Activated CD4-positive, alpha-beta T cell treated with anti-CD3 and anti-CD28 coated beads, Interleukin-2, Interleukin-6, amounts not matched to agents 100 ng/mL and 50 ng/mL, durations not matched to agents 16 hours and 8 hours (primary cell): Measurements from ENCODE around the gene SBF1.
"Not testable (repeated sequence)": the region's sequence is repeated elsewhere in the genome, so short reads cannot be mapped to it uniquely, and the experiment has no call there.

ENCODE experiments used
- DNase-seq: peaks from one replicate; pipeline ENCODE4 v3.0.0-alpha.2; 2020

The SBF1 gene

DNA sequence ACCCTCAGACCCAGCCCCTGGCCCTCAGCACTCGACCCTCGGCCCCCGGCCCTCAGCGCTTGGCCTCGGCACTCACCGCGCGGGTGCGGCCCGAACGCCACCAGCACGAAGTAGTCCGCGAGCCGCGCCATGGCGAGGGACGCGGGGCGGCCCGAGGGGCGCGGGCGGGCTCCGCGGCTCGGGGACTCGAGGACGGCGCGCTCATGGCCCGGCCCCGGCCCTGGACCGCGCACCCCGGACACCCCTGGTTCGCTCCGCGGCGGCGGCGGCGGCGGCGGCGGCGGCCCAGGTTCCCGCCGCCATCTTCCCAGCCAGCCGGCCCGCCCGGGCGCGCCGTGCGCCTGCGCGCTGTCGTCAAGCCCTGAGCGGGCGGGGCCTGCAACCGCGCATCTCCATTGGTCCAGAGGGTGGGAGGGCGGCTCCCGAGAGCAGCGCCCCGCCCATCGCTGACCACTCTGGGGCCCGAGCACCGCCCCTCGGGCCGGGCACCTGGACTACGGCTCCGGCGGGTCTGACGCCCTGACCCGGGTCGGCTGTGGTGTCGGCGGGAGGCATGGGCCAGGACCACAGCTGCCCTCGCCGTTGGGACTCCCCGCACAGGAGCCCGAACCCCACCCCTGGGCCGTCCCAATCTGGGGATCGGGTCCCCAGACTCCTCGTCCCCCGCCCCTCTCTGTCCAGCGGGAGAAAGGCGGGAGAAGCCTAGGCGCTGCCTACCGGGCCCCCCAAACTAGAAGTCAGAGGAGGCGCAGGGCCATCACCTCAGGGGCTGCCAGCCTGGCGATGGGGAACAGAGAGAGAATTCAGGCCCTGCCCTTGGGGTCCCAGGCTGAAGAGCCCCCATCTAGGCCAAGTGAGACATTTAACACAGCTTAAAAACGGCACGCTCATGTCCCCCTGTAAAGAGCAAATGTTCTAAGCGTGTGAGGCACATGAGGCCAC lies at the start of gene SBF1:
SBF1 (minus strand) TSS at position 326 of the 942 bp plus-strand sequence; CDS start at position 131, 195 bp downstream.
- DNase-seq = peak; percentile 95

GRCh38 chr22:50523806-50524675 lies 49.2 kb upstream of the SBF1 start:
- no peak for DNase-seq

- DNase-seq = no peak
Observed at GRCh38 chr22:50523458-50523805, 48.6 kb upstream of the SBF1 start.

- no peak for DNase-seq
Observed at GRCh38 chr22:50522806-50523438, 48.1 kb upstream of the SBF1 start.

- no peak for DNase-seq
Observed at GRCh38 chr22:50522208-50522805, 47.5 kb upstream of the SBF1 start.

DNA sequence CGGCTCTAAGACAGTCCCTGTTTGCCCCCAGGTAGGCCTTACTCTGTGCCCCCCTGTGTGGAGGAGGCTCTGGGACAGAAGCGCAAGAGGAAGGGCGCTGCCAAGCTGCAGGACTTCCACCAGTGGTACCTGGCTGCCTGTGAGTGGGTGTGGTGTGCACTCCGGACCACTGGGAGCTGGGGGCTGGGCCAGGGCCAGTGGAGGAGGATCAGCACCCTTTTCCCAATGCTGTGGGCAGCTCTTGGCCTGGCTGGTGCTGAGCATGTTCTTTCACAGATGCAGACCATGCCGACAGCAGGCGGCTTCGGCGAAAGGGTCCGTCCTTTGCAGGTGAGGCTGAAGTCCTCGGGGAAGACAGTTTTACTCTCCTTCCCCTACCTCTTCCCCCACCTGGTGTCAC lies 46.9 kb upstream of the SBF1 start:
- DNase-seq = no peak

DNA sequence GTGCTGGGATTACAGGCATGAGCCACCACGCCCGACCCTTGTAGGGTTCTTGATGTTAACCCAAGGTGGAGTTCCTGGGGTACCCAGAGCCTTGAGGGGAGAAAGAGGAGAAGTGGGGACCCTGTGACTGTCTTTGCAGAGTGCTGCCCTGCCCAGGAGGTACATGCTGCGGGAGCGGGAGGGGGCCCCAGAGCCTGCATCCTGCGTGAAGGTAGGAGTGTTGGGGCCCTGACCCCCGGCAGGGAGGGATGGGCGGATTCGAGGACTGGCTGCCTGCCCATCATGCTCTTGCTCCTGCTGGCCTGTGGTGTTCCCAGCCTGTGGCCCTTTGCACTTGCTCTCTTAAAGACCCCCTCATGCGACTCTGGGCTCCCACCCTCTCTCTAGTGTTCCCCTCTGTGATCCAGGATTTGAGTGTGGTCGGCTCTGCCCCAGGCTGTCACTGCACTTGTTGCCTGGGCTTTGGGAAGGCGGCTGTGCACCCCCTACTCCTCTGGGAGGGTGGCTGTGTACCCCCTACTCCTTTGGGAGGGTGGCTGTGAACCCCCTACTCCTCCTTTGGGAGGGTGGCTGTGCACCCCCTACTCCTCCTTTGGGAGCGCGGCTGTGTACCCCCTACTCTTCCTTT lies 46.1 kb upstream of the SBF1 start:
- no peak for DNase-seq

- not testable (repeated sequence) for DNase-seq
Observed at GRCh38 chr22:50520184-50520583, 45.3 kb upstream of the SBF1 start.

DNA sequence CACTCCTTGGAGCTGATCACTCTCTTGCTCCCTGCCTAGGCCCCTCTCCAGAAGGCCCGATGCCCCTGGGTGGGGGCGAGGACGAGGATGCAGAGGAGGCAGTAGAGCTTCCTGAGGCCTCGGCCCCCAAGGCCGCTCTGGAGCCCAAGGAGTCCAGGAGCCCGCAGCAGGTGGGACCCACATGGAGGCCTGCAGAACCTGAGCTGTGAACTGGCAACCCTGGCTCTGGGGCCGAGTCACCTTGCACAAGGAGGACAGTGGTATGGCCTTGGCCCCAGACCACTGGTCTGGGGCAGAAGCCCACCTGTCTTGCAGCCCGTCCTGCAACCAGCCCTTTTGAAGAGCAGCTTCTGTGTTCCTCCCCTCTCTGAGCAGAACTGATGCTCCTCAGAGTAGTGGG lies 44.3 kb upstream of the SBF1 start:
- no peak for DNase-seq

DNA sequence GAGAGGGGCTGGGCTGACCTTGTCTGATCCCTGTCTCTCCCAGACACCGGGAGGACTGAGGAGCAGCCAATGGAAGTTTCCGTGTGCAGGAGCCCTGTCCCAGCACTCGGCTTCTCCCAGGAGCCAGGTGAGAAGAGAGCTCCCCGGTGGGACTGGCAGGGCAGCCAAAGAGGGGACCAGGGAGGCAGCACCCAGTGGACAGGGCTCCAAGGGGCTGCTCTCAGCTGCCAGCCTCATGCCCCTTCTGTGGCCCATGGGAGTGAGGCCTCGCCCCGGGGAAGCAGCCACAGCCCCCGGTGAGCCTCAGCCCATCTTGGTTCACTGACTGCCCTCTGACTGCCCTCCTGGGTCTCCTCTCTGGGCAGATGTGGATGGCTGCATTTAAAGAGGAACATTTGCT lies 43.8 kb upstream of the SBF1 start:
- DNase-seq = no peak

GRCh38 chr22:50517495-50518260 lies 42.8 kb upstream of the SBF1 start:
- DNase-seq = no peak

GRCh38 chr22:50516891-50517290 lies 42.1 kb upstream of the SBF1 start:
- no peak for DNase-seq

- DNase-seq = no peak
Observed at GRCh38 chr22:50516068-50516467, 41.2 kb upstream of the SBF1 start.

- DNase-seq = no peak
Observed at GRCh38 chr22:50513175-50513574, 38.3 kb upstream of the SBF1 start.

- no peak for DNase-seq
Observed at GRCh38 chr22:50508897-50509296, 34.1 kb upstream of the SBF1 start.

GRCh38 chr22:50507991-50508884 lies 33.4 kb upstream of the SBF1 start, which contains the start of gene NCAPH2:
TSS of gene NCAPH2 (plus strand) at chr22:50508224. CDS start at chr22:50508338, 114 bp downstream.
- peak; percentile 98 for DNase-seq

DNA sequence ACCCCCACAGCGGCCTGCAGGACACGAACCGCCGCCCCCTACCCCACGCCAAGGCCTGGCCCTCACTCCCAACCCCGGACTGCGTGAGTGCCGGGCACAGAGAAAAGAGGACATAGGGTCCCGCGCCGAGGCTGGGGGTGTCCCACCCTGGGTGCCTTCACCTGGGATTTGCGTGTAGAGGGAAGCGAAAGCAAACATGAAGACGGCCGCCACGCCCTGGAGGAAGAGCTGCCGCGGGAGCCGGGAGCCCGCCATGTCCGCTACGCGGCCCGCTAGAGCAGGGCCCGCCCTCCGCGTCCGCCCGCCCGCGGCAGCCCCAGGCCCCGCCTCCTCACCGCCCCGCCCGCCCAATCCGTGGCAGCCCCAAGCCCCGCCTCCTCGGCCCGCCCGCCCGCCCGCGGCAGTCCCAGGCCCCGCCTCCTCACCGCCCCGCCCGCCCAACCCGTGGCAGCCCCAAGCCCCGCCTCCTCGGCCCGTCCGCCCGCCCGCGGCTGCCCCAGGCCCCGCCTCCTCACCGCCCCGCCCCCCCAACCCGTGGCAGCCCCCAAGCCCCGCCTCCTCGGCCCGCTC lies 32.7 kb upstream of the SBF1 start, which contains the start of gene LMF2:
LMF2 (minus strand) TSS at position 282 of the 570 bp plus-strand sequence; CDS start at position 255, 27 bp downstream.
- peak; percentile 95 for DNase-seq

- no peak for DNase-seq
Observed at GRCh38 chr22:50506611-50507420, 32.0 kb upstream of the SBF1 start.
